ENCODE data around the gene CTNND2.
"Not testable (repeated sequence)": the region's sequence is repeated elsewhere in the genome, so short reads cannot be mapped to it uniquely, and the experiment has no call there.

Gene CTNND2

DNA sequence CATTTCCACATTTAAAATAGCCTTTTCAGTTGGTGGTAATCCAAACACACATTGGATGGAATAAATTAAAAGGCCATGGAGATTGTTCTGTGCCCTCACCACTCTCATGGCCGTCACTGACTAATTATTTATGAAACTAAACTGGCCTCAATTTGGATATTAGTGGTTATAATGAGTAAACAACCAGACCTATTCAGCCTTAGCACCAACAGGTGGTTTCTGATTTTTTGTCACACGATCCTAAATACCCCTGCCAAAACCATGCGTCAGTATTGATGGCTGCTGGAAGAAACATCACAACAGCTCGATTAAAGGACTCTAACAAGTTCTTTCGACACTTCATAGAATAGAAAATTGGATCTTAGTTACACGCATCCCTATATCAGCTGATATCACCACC, 867.2 kb downstream of the CTNND2 start:
- no peak for DNase-seq (ENCODE audit: low read depth)

DNA sequence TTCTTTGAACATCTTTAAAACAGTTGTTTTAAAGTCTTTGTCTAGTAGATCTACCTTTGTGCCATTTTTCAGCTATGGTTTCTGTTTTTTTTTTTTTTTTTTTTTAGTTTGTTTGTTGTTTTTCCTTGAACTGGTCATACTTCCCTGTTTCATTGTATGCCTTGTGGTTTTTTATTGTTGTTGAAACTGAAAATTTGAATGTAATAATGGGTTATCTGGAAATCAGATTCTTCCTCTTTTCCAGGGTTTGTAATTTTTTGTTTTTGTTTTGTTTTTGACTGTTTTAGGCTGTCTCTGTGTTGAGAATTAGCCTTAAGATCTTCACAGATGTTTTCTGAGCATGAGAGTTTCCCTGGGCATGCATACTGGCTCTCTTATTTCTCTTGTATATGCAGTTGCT, 873.6 kb downstream of the CTNND2 start:
- DNase-seq (ENCODE audit: low read depth) = no peak

DNA sequence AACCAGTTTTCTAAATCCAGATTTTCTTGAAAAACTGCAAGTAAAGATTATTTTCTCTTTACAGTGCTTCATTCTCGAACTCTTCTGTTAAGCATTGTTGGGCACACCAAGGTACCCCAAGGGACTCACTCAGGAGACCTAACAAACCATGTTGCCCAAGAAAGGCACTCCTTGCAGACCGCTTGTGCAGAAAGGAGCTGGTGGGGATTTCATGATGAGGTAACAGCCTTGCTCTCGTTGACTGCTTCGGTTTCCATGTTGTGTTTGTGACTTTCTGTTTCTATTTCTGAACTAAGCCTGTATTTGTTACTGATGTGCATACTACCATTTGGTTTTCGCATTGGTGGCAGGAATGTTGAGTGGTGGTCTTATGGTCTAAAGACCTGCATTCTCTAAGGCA, 876.6 kb downstream of the CTNND2 start:
- DNase-seq (ENCODE audit: low read depth) = no peak

DNA sequence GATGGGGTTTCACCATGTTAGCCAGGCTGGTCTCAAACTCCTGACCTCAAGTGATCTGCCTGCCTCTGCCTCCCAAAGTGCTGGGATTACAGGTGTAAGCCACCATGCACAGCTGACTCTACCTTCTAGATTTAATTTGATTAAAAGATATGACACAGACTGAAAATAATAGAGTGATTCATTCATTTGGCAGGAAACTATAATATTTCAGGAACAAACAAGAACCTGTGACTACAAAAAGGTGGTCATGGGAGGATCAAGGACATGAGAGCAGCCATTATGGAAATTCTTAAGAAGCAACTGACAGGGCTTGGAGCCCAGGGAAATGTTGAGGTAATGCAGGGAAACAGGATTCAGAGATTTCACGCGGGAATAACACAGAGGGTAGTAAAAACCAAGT, 877.7 kb downstream of the CTNND2 start:
- DNase-seq (ENCODE audit: low read depth) = no peak

DNA sequence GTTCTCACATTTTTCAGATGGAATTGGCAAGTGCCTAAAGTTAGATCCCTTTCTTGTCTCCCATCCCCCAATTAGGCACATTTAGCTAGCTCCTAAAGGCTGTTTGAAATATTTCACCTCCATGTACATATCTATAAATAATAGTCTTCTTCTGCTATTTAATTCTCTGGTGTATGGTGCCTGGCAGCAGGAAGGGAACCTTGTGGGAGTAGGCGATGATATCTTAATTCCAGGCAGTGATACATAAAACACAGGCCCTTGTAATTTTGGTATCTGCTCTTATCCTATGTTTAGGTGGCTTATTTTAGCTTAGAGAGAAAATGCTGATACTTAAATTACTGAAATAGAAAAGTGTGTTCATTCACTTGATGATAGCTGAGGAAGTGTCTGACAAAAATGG, 880.3 kb downstream of the CTNND2 start:
- DNase-seq (ENCODE audit: low read depth) = no peak

DNA sequence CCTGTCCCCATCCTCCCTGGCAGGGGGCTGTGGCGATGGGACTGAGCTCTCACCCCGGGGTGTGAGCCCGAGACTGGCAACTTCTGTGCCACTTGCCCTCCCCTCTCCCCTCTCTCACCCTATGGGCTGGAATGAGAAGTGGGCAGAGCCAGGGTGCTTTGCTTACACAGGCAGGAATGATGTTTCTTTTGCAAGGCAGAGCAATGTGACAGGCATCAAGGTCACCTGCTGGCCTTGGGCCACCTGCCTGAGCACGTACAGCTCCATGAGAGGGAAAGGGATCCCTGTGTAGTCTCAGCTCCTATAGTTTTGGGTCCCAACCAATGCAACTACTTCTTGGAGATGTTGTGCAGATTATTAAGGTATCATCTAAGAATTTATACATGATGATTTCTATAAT, 890.5 kb downstream of the CTNND2 start:
- no peak for DNase-seq (ENCODE audit: low read depth)

DNA sequence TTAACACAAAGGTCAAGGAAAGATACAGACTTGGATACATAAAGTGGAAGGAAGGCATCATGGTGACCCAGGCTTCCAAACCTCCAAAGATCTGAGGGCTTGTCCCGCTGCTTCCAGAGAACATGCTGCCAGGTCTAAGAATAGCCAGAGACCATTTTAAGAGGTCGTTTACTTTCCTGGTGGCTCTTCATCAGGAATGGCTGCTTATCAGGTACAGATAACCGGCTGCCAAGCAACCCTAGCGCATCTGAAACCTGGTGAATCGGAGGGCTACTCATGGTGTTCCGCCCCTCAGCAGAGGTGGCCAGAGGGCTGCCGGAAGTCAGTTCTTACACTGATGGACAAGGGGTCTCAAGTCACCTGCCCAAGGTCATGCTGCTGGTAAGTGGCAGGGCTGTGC, 892.0 kb downstream of the CTNND2 start:
- DNase-seq (ENCODE audit: low read depth) = no peak

DNA sequence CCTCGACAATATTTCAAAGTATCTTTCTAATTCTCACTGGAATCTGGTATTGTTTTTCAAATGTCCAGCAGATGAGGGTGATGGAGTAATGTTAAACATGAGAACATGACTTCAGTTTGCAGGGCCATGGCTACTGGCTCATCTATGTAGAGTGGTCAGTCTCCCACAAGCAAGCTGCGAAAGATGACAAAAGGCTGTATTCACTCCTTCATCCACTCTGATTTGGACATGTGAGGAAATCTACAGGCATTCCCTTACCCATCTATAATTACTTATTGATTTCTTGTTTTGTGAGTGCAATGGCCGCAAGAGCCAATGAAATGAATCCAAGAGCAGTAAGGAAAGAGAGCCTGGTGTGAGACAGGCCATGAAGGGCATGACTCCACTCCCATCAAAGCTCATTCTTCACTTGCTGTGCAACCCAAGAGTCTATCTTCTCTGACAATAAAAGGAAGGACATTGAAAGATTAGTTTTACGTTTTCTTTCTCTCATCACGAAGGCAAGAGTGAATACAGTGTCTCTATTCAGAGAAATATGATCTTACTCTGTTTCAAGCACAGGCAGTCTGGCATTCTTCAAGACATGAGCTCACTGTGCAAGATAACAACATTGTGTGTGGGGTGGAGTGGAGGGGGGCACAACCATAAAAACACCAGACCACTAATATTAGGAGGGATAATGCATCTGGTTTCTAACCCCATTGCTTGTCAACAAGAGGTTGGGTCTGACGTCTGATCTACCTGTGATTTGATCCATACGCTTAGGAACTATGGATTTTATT, 893.6 kb downstream of the CTNND2 start:
- DNase-seq (ENCODE audit: low read depth) = no peak

DNA sequence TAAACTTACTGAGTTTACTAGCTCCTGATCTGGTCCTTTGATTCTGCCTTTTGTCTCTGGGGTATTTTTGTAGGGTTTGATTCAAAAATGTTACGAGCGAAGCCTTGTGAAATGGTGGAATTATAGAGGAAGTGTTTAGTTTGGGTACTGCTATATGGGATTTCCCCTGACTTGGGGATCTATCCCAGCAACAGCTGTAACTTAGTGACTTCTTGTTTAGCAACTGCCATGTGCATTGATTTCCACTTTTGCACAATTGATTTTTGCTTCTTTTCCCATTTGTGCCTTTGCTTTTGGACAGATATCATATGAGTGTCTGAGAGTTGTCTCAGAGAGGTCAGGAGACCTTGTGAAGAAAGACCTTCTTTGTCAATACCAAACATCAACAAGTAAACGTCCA, 894.7 kb downstream of the CTNND2 start:
- no peak for DNase-seq (ENCODE audit: low read depth)

DNA sequence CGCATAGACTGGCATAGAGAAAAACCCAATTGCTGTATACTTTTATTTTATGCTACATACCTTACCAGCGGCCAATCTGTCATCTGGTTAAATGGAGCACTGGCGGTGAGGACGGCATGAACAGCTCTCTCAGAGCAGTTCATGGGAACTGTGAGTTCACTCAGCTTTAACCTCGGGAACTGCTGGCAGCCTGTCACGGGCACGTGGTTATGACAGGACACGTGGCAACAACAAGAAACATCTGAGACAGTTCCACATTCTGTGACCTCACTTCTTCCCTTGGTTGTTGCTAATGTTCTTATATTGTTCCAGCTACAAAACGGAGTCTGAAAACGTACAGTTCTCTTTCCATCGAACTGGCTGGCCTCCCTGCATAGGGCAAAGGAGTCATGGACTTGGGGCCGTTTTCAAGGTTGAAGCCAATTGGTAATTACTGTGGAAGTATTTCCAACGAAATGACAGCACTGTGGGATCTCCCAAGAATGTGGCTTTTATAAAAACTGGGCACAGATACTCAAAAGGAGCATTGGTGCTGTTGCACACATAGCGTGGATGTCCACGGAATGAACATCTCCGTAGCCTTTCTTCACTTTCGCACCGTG, 896.9 kb downstream of the CTNND2 start:
- DNase-seq (ENCODE audit: low read depth) = no peak

DNA sequence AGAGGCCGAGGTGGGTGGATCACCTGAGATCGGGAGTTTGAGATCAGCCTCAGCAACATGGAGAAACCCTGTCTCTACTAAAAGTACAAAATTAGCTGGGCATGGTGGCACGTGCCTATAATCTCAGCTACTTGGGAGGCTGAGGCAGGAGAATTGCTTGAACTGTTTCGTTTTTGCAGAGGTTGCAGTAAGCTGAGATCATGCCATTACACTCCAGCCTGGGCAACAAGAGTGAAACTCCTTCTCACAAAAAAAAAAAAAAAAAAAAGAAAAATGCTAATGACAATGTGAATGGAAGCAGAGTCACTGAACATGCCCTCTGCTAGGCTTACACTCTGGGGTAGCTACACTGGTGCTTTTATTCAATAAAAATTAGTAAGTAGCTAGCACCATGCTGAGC, 899.7 kb downstream of the CTNND2 start:
- not testable (repeated sequence) for DNase-seq (ENCODE audit: low read depth)

DNA sequence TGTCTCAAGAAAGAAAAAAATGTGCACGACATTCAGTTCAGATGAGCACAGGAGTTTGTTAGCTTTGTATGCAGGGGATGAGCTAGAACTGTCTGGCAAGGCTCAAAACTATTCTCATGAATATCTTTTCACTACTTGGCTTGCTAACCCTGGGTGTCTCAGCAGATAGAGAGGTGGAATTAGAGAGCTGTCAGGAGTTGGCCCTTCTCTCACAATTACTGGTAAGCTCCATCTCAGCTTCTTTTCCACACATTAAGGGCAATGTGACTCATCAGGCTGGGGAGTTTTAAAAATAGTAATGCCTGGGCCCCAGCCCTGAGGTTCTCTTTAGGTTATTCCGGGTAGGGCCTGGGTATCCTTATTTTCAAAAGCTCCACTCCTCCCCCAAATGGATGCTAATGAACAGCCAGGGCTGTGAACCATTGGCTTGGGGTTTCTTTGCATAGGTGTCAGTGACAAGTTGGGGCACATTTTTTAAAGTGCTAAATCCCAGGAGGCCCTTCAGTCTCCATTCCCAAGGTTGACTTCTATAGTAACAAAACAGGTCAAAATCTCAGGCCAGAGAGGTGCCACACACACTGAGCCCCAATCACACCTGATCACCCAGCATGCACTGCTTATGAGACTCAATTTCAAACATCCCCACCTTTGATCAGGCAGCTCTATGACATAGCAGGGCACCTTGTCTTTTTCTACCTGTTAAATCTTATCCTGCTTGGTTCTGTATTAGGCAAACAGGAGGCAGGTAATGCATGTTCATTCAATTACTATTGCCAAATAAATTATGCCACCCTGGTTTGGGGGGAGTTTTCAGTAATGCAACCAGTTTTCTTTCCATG, 903.5 kb downstream of the CTNND2 start:
- DNase-seq (ENCODE audit: low read depth) = no peak

DNA sequence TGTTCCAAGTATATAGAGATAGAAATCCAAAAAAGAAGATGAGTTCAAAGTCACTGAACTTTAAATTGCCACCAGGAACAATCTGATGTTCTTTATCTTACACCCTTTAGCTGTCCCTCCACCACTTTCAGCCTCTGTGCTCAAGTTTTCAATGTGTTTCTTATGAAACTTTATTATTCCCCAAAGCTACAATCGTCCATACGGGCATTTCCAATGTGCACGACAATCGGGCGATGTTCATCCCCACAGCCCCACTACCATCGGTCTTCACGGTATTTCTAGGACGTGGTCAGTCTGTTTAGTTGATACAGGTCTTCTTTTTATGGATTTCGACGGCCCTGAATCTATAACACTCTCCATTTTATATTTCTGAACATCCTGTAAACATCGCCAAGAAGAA, 904.5 kb downstream of the CTNND2 start:
- no peak for DNase-seq (ENCODE audit: low read depth)

DNA sequence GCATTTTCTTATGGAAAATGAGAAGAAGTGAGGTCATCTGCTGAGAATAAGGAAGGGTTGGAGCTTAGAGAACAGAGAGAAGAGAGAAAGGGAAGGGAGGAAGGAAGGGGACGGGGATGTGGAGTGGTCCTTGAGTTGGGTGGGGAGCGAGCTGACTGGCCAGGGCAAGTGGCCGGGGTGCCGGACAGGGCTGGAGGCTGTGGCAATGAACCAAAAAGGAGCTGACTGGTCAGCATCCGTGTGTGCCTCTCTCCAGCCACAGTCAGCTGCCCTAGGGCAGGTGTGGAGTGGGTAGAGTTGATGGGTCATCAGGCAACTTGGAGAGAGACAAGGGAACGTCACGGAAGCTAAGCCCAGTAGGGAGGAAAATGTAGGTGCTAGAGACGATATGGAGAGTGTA, 908.4 kb downstream of the CTNND2 start:
- DNase-seq (ENCODE audit: low read depth) = no peak

DNA sequence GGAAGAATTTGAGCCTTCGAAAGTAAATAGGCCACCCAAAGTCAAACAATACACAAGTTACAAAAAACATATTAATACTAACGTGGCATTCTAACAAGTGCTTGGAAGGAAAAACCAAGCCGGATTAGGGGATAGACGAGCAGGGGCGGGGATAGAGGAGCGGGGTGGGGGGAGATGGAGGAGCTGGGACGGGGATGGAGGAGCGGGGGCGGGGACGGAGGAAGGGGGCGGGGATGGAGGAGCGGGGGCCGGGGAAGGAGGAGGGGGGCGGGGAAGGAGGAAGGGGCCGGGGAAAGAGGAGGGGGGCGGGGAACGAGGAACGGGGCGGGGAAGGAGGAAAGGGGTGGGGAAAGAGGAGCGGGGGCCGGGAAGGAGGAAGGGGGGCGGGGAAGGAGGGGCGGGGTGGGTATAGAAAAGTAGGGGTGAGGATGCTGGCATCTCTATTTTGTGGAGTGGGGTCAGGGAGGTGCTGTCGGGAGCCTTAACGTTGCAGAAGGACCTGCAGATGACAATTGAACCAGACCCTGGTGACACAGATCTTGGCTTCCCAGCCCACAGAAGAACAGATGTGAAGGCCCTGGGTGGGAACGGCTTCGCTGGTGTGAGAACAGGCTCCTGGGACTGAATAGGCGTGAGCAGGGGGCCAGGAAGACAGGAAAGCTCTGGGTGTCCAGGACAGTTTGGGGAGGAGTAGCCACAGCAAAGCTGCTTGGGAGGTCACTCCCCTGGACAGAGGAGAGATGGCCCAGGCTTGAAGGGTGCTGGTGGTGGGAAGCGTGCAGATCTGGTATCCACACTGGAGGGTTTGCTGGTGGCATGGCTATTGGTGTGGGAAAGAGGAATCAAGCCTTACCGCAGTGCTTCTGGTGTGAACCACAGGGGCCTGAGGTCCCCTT, 909.9 kb downstream of the CTNND2 start:
- no peak for DNase-seq (ENCODE audit: low read depth)

DNA sequence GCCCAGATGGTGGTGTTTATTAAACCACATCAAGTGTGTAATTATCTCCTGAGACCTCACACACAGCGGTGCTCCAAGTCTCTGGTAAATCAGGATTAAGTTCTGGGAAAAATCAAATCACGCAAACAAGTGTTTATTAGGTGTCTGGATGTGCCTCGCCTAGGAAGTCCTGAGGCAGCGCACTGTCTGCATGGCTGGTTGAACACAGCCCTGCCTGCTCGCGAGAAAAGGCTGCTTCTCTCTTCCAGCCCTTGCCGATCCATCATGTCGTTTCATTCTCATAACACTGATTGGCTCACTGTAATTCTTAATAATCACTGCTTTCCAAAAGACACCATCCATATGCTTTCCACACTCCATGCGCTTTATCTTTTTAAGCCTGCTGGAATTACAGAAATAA, 913.6 kb downstream of the CTNND2 start:
- no peak for DNase-seq (ENCODE audit: low read depth)

DNA sequence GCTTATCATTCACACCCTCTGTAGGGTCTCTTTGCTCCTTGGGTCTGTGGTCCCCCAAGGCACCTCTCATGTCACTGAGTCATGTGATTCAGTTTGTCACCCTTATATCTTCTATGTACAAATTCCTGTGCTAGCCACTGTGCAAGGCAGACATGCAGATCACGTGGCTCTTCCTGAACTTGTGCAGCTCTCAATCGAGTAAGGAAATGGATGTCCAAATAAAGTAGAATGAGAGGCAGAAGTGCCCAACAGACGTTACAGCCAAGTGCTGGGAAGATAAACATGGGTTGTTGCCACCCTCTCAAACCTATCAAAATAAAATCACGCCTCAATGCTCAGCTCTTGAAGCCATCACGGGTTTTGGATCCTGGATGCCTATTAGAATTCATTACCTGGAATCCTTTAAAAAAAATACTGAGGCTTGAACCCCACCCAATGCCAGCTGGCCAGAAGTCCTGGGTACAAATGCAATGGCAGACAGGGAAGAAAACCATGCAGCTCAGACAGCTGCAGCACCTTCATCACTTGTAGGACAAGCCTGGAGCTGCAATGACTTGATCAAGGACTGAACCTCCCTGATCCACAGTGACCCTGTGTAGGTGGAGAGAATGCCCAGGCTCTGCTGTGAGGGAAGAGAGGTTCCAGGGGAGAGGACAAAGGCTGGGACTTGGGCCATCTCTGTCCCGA, 914.5 kb downstream of the CTNND2 start:
- no peak for DNase-seq (ENCODE audit: low read depth)

DNA sequence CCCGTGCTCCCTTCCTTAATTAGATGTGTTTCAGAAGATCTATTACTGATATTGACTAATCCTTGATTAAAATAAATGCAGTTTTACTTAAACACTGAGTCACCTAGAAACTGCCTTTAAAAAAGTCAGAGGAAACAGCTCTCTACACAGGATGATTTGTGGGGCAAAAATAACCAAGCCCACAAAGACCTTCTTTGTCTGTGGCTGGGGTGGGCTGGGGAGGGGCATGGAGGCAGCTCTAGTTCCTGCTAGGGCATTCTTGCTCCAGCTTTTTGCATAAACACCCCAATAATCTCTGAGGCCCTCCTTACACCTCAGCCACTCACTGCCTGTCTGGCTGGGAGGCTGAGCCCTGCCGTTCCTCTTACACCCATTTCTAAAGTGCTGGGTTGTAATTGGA, 915.6 kb downstream of the CTNND2 start:
- DNase-seq (ENCODE audit: low read depth) = no peak

DNA sequence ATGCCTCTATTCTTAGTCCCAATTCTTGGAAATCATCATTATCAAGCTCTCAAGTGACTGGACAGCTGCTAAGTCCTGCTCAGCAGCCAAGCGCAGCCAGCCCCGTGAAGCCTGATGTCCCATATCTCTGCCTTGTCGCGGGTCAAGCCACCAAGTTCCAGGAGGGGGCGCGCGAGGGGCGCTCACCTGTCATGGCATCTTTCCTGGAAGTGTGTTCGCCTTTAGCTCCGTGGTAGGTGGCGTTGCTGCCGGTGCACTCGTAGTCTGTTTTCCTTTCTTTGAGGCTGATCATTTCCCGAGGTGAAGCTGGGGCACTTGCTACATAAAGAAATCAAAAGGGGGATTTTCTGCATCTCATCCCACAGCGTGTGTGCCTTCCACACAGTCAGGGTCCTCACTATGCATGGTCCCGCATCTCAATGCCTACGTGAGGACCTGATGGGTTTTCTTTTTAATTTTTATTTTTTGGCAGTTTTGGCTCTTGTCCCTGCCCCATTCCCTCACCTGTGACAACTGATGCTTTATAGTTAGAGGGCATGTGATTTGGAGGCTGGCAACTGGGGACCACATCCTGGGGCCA, 916.2 kb downstream of the CTNND2 start:
- DNase-seq (ENCODE audit: low read depth) = no peak

DNA sequence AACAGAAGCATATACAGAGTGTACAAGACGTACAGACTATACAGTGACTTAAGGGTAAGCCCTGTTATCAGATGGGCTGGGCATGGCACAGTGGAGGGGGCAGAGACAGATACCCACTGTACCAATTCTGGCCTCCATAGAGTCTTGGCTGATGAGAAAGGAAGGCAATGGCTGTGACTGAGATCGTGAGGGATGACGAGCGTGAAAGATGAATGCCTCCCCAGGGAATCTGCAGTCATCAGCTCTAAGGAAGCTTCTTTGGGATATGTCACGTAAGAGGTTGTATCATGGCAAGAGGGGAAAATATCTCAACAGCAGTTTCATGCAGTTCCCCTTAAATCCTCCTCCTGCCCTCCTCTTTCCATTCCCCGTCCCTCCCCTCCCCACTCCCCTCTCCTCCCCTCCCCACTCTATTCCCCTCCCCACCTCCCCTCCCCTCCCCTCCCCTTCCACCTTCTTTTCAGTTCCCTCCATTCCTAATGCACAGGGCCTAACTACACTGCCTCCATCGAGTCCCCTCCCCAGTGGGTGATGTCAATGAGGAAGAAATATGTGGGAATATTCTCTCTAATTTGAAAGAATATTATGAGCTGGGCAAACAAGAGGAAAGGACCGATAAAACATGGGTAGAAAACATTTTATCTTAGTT, 916.8 kb downstream of the CTNND2 start:
- DNase-seq (ENCODE audit: low read depth) = no peak

DNA sequence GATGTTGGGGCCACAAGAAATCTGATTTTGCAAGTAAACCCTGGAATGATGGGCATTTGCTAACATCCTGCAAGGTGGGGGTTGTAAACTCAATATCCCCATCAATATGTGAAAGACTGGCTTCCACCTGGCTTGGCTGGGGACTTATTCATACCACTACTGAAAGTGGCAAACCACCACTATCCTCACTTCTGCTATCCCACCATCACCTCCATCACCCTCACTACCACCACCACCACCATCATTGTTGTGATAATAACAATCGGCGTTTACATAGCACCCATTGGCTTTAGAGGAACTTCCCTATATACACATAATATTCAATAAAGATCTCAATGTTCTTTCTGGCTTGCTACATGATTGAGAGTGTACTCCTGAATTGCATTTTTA, 918.5 kb downstream of the CTNND2 start:
- DNase-seq (ENCODE audit: low read depth) = no peak

All from fibroblast of gingiva (primary cell).